CD14-positive monocyte (primary cell): ENCODE data around the gene KANSL3. TPM values are rescaled to one million over a fixed set of nuclear protein-coding genes. Genes with fewer than 3 reads are reported as not detected.

ENCODE experiments used
- DNase-seq, 3 donors: peaks; one replicate each; pipeline ENCODE4 v3.0.0-alpha.2; 2011 to 2022
- H2AFZ ChIP-seq: 2 replicates; pipeline ENCODE4 v1.6.0; 2012; ENCODE audit warnings: mild to moderate bottlenecking, low read depth, low read length, inconsistent platforms; ENCODE audit not compliant: insufficient read depth, poor library complexity, severe bottlenecking
- H3K27ac ChIP-seq, 2 donors: 1 replicate in 1 of 2; 2 replicates in 1 of 2; pipeline ENCODE4 v1.5.1; 2012 to 2013; ENCODE audit warnings: low read length in 2 of 2, control low read depth in 1 of 2, inconsistent platforms in 1 of 2, low read depth in 1 of 2, mild to moderate bottlenecking in 1 of 2
- H3K27me3 ChIP-seq, 2 donors: one replicate each; pipeline versions ENCODE4 v1.6.0 to v1.6.1; 2011 to 2013; ENCODE audit warnings: low read length in 2 of 2; ENCODE audit not compliant: control insufficient read depth in 2 of 2, insufficient read depth in 2 of 2
- H3K36me3 ChIP-seq, 2 donors: replicated peaks in 1 of 2; 1 replicate in 1 of 2; 2 replicates in 1 of 2; pipeline versions ENCODE4 v1.5.1 to v1.6.1; 2012 to 2013; ENCODE audit warnings: low read length in 2 of 2, control low read depth in 1 of 2, inconsistent platforms in 1 of 2, mild to moderate bottlenecking in 1 of 2; ENCODE audit not compliant: insufficient read depth in 2 of 2, control insufficient read depth in 1 of 2
- H3K4me1 ChIP-seq, 2 donors: 1 replicate in 1 of 2; 2 replicates in 1 of 2; pipeline versions ENCODE4 v1.5.1 to v1.6.1; 2012 to 2013; ENCODE audit warnings: low read length in 2 of 2, control low read depth in 1 of 2, inconsistent platforms in 1 of 2, mild to moderate bottlenecking in 1 of 2, moderate library complexity in 1 of 2; ENCODE audit not compliant: insufficient read depth in 2 of 2, control insufficient read depth in 1 of 2
- H3K4me2 ChIP-seq: replicated peaks from 2 replicates; pipeline ENCODE3; 2012; ENCODE audit warnings: low read length, moderate library complexity, mild to moderate bottlenecking; ENCODE audit not compliant: poor library complexity, severe bottlenecking; ENCODE audit errors: extremely low read depth
- H3K4me3 ChIP-seq, 3 experiments: fragments of 200-600 bp in 1 of 3; sonication (generic) in 1 of 3; replicated peaks in 1 of 3; 1 replicate in 2 of 3; 2 replicates in 1 of 3; pipeline ENCODE4 v1.5.1; 2011 to 2013; ENCODE audit warnings: low read length in 3 of 3, mild to moderate bottlenecking in 3 of 3, control low read depth in 2 of 3, low read depth in 2 of 3, inconsistent platforms in 1 of 3, moderate library complexity in 1 of 3
- H3K79me2 ChIP-seq: 2 replicates; pipeline ENCODE4 v1.6.0; 2012; ENCODE audit warnings: mild to moderate bottlenecking, control low read depth, inconsistent platforms, low read length, moderate library complexity; ENCODE audit not compliant: insufficient read depth
- H3K9ac ChIP-seq: 2 replicates; pipeline ENCODE4 v1.6.0; 2017; ENCODE audit warnings: low read length, mild to moderate bottlenecking; ENCODE audit not compliant: insufficient read depth, poor library complexity, severe bottlenecking
- H3K9me3 ChIP-seq, 2 donors: replicated peaks in 1 of 2; 1 replicate in 1 of 2; 2 replicates in 1 of 2; pipeline versions ENCODE4 v1.5.1 to v1.6.1; 2012 to 2013; ENCODE audit warnings: low read length in 2 of 2, control low read depth in 1 of 2; ENCODE audit not compliant: control insufficient read depth in 1 of 2, insufficient read depth in 1 of 2
- H4K20me1 ChIP-seq: 2 replicates; pipeline ENCODE4 v1.6.0; 2012; ENCODE audit warnings: mild to moderate bottlenecking, low read length, control low read depth, moderate library complexity; ENCODE audit not compliant: insufficient read depth
- H3K27ac Mint-ChIP-seq, 7 donors: one replicate each; pipeline ENCODE4 v1.8.0; 2020; ENCODE audit warnings: mild to moderate bottlenecking in 7 of 7, mixed read lengths in 7 of 7, moderate library complexity in 6 of 7, inconsistent platforms in 2 of 7
- H3K27me3 Mint-ChIP-seq, 3 donors: one replicate each; pipeline ENCODE4 v1.8.0; 2021 to 2022; ENCODE audit warnings: low read depth in 3 of 3, mild to moderate bottlenecking in 3 of 3, mixed read lengths in 3 of 3, moderate library complexity in 3 of 3, inconsistent platforms in 1 of 3
- H3K36me3 Mint-ChIP-seq, 2 donors: one replicate each; pipeline ENCODE4 v1.8.0; 2020; ENCODE audit warnings: mixed read lengths in 2 of 2, inconsistent platforms in 1 of 2, mild to moderate bottlenecking in 1 of 2
- H3K4me1 Mint-ChIP-seq: one replicate; pipeline ENCODE4 v1.8.0; 2020; ENCODE audit warnings: mild to moderate bottlenecking, mixed read lengths
- H3K4me3 Mint-ChIP-seq, 2 donors: one replicate each; pipeline ENCODE4 v1.8.0; 2020; ENCODE audit warnings: mild to moderate bottlenecking in 2 of 2, mixed read lengths in 2 of 2, moderate library complexity in 1 of 2
- H3K9me3 Mint-ChIP-seq, 7 donors: one replicate each; pipeline ENCODE4 v1.8.0; 2020 to 2022; ENCODE audit warnings: mixed read lengths in 7 of 7, mild to moderate bottlenecking in 6 of 7, moderate library complexity in 6 of 7, inconsistent platforms in 2 of 7
- WGBS: methylation state at CpG from one replicate; pipeline ENCODE4 v1.1.5; 2013; ENCODE audit warnings: missing lambda C conversion rate; ENCODE audit not compliant: insufficient coverage; 5-methylcytosine and 5-hydroxymethylcytosine counted together
- intact Hi-C, 2 donors: fragments of 100-400 bp; cut with micrococcal nuclease; formaldehyde crosslinking; loops; one replicate each; pipeline versions ENCODE4 v1.15.0 to v1.15.1; 2023
- polyA plus RNA-seq, 3 donors: library from polyadenylated mRNA; depleted of rRNA in 1 of 3; unstranded in 2 of 3; stranded (reverse) in 1 of 3; fragments of 300-500 nt in 2 of 3; fragments of >200 nt in 1 of 3; fragmentation: Illumina TruSeq in 2 of 3; gene quantifications; 1 replicate in 2 of 3; 2 replicates in 1 of 3; pipeline ENCODE4 v1.2.3, GENCODE V29; 2012 to 2021
- TF ChIP-seq, protein P1 (sequence below): fragments of 200-600 bp; IDR thresholded peaks from one replicate; pipeline ENCODE4 v1.8.0; 2022; ENCODE audit warnings: antibody characterized with exemption, mild to moderate bottlenecking

Gene KANSL3
- polyA plus RNA-seq, 3 donors = 2.5 to 25.3 (median 7.2) TPM

- no peaks in the 10 kb centered on the region for H3K36me3 Mint-ChIP-seq
- Histone ChIP-seq H3K27me3 (no peaks in the 10 kb centered on the region), H3K36me3 (no peaks in the 10 kb centered on the region), H3K4me3 (no peak overlapping the region), H3K79me2 (no peaks in the 10 kb centered on the region), H3K4me2 (no peak overlapping the region), H3K4me1 (no peaks in the 10 kb centered on the region), H3K9me3 (no peaks in the 10 kb centered on the region), H3K9ac (no peak overlapping the region), H3K27ac (no peak overlapping the region), H2AFZ (no peak overlapping the region), H4K20me1 (no peaks in the 10 kb centered on the region)
- H3K27me3 Mint-ChIP-seq = peaks cover 0 to 4% (median 1%) of the 10 kb centered on the region in 3 donors
- 94% methylated on average over 2 of the region's 2 CpGs for WGBS
- H3K4me1 Mint-ChIP-seq = no peaks in the 10 kb centered on the region
- TF ChIP-seq, protein P1, sequence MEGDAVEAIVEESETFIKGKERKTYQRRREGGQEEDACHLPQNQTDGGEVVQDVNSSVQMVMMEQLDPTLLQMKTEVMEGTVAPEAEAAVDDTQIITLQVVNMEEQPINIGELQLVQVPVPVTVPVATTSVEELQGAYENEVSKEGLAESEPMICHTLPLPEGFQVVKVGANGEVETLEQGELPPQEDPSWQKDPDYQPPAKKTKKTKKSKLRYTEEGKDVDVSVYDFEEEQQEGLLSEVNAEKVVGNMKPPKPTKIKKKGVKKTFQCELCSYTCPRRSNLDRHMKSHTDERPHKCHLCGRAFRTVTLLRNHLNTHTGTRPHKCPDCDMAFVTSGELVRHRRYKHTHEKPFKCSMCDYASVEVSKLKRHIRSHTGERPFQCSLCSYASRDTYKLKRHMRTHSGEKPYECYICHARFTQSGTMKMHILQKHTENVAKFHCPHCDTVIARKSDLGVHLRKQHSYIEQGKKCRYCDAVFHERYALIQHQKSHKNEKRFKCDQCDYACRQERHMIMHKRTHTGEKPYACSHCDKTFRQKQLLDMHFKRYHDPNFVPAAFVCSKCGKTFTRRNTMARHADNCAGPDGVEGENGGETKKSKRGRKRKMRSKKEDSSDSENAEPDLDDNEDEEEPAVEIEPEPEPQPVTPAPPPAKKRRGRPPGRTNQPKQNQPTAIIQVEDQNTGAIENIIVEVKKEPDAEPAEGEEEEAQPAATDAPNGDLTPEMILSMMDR = no peak
- H3K9me3 Mint-ChIP-seq = peaks cover 0 to 1% (median 0%) of the 10 kb centered on the region in 7 donors
- no peak overlapping the region for H3K27ac Mint-ChIP-seq
- H3K4me3 Mint-ChIP-seq = no peak overlapping the region
- DNase-seq = no peak
- intact Hi-C loops = no loop called here
Measured at GRCh38 chr2:96574364-96574763, 63.7 kb downstream of the KANSL3 start.

DNA sequence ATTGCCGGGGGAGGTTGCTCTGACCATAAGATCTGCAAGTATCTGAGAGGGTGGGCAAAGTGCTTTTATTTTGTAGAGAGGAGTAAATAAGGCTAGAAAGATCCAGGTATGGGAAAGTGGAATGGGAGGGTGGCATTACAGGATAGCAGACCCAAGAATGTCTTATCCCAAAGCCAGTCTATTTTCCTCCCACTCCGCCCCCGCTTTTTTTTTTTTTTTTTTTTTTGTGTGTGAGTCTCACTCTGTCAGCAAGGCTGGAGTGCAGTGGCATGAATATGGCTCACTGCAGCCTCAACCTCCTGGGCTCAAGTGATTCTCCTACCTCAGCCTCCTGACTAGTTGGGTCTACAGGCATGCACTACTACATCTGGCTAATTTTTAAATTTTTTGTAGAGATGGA is 70.0 kb downstream of the KANSL3 start:
- no peak for DNase-seq
- H3K36me3 ChIP-seq = no peaks in the 10 kb centered on the region
- no peaks in the 10 kb centered on the region for H3K9me3 ChIP-seq
- H3K4me3 Mint-ChIP-seq = no peak overlapping the region
- no peak overlapping the region for H3K9ac ChIP-seq
- TF ChIP-seq, protein P1 = no peak
- H3K27me3 ChIP-seq = no peaks in the 10 kb centered on the region
- H3K4me2 ChIP-seq = no peak overlapping the region
- no peaks in the 10 kb centered on the region for H4K20me1 ChIP-seq
- no peaks in the 10 kb centered on the region for H3K36me3 Mint-ChIP-seq
- H3K27ac ChIP-seq = no peak overlapping the region
- H3K9me3 Mint-ChIP-seq = no peaks in the 10 kb centered on the region
- H3K4me1 ChIP-seq = no peaks in the 10 kb centered on the region
- intact Hi-C loops = no loop called here
- H3K4me1 Mint-ChIP-seq = no peaks in the 10 kb centered on the region
- H3K27me3 Mint-ChIP-seq = peaks cover 0 to 4% (median 2%) of the 10 kb centered on the region in 3 donors
- H3K79me2 ChIP-seq = no peaks in the 10 kb centered on the region
- no CpG with 5 or more reads among the region's 3 CpGs for WGBS
- H3K27ac Mint-ChIP-seq = no peak overlapping the region
- H3K4me3 ChIP-seq = no peak overlapping the region
- H2AFZ ChIP-seq = no peak overlapping the region
